SK-N-SH treated with all-trans-retinoic acid at 6 μM for 48 hours (cell line): ENCODE data around the gene EXOC4.

Experiments used
- ARNTL ChIP-seq: fragments of 450-650 bp; formaldehyde crosslinking; IDR thresholded peaks from 2 replicates; pipeline ENCODE4 v1.5.0; 2020; ENCODE audit warnings: low read depth, mild to moderate bottlenecking, moderate library complexity, borderline replicate concordance
- GLIS3 ChIP-seq: fragments of 250-450 bp; sonication (Bioruptor Pico); IDR thresholded peaks from 2 replicates; pipeline ENCODE4 v1.5.0; 2020; ENCODE audit warnings: mild to moderate bottlenecking, moderate library complexity
- ISL1 ChIP-seq: fragments of 250-450 bp; sonication (Bioruptor Pico); IDR thresholded peaks from 2 replicates; pipeline ENCODE4 v2.1.2; 2022; ENCODE audit warnings: mild to moderate bottlenecking, moderate library complexity
- RARB ChIP-seq: fragments of 250-450 bp; sonication (Bioruptor Pico); IDR thresholded peaks from 2 replicates; pipeline ENCODE4 v1.8.0; 2021; ENCODE audit warnings: mild to moderate bottlenecking, moderate library complexity
- SNAI2 ChIP-seq: fragments of 250-450 bp; sonication (Bioruptor Pico); IDR thresholded peaks from 2 replicates; pipeline ENCODE4 v1.5.0; 2020; ENCODE audit warnings: mild to moderate bottlenecking, moderate library complexity
- TOX ChIP-seq: fragments of 250-450 bp; sonication (Bioruptor Pico); IDR thresholded peaks from 2 replicates; pipeline ENCODE4 v1.8.0; 2021; ENCODE audit warnings: mild to moderate bottlenecking, moderate library complexity, borderline replicate concordance
- ZFP3 ChIP-seq: fragments of 250-450 bp; sonication (Bioruptor Pico); IDR thresholded peaks from 2 replicates; pipeline ENCODE4 v1.5.0; 2020; ENCODE audit warnings: mild to moderate bottlenecking, moderate library complexity
- TF ChIP-seq, protein P1 (sequence below): fragments of 250-450 bp; sonication (Bioruptor Pico); IDR thresholded peaks from 2 replicates; pipeline ENCODE4 v1.5.1; 2020; ENCODE audit warnings: low read depth, mild to moderate bottlenecking, moderate library complexity
- TF ChIP-seq, protein P2 (sequence below): fragments of 250-450 bp; sonication (Bioruptor Pico); IDR thresholded peaks from 2 replicates; pipeline ENCODE4 v1.8.0; 2020; ENCODE audit warnings: mild to moderate bottlenecking, moderate library complexity, borderline replicate concordance

DNA sequence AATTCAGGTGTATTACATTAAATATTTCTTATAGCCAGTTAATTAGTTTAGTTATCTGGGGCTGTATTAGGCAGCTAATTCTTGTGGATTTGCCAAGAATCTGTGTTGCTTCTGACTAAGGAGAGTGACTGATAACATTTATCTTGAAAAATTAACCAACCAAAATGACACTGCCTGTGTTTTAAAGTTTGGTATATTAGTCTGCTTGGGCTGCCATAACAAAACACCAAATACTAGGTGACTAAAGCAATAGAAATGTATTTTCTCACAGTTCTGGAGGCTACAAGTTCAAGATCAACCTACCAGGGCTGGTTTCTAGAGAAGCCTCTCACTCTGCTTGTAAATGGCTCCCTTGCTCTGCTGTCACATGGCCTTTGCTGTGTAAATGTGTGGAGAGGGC is 12.9 kb downstream of the EXOC4 start:
- TF ChIP-seq, protein P1, sequence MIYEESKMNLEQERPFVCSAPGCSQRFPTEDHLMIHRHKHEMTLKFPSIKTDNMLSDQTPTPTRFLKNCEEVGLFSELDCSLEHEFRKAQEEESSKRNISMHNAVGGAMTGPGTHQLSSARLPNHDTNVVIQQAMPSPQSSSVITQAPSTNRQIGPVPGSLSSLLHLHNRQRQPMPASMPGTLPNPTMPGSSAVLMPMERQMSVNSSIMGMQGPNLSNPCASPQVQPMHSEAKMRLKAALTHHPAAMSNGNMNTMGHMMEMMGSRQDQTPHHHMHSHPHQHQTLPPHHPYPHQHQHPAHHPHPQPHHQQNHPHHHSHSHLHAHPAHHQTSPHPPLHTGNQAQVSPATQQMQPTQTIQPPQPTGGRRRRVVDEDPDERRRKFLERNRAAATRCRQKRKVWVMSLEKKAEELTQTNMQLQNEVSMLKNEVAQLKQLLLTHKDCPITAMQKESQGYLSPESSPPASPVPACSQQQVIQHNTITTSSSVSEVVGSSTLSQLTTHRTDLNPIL, result no peak
- TF ChIP-seq ARNTL (CRISPR knock-in tag) (no peak), RARB (CRISPR knock-in tag) (no peak), ISL1 (peak; percentile 38; the same call in 1 of the 2 replicates), ZFP3 (CRISPR knock-in tag) (no peak), SNAI2 (CRISPR knock-in tag) (no peak), GLIS3 (no peak), TOX (CRISPR knock-in tag) (no peak)
- TF ChIP-seq, protein P2, sequence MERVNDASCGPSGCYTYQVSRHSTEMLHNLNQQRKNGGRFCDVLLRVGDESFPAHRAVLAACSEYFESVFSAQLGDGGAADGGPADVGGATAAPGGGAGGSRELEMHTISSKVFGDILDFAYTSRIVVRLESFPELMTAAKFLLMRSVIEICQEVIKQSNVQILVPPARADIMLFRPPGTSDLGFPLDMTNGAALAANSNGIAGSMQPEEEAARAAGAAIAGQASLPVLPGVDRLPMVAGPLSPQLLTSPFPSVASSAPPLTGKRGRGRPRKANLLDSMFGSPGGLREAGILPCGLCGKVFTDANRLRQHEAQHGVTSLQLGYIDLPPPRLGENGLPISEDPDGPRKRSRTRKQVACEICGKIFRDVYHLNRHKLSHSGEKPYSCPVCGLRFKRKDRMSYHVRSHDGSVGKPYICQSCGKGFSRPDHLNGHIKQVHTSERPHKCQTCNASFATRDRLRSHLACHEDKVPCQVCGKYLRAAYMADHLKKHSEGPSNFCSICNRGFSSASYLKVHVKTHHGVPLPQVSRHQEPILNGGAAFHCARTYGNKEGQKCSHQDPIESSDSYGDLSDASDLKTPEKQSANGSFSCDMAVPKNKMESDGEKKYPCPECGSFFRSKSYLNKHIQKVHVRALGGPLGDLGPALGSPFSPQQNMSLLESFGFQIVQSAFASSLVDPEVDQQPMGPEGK (CRISPR knock-in tag), result no peak
